GM12865 (cell line): Measurements from ENCODE around the gene HLA-DQB2.

Experiments
- DNase-seq: peaks from one replicate; pipeline ENCODE4 v3.0.0; 2010; ENCODE audit warnings: low read depth
- H3K4me3 ChIP-seq: 2 replicates; pipeline ENCODE4 v1.5.1; 2011; ENCODE audit warnings: mild to moderate bottlenecking, low read depth, low read length, control low read depth
- CTCF ChIP-seq: IDR thresholded peaks from 2 replicates; pipeline ENCODE4 v1.5.1; 2011; ENCODE audit warnings: low read length, control low read depth, low read depth, inconsistent platforms; ENCODE audit not compliant: insufficient read depth; ENCODE audit errors: missing control alignments

The HLA-DQB2 gene

DNA sequence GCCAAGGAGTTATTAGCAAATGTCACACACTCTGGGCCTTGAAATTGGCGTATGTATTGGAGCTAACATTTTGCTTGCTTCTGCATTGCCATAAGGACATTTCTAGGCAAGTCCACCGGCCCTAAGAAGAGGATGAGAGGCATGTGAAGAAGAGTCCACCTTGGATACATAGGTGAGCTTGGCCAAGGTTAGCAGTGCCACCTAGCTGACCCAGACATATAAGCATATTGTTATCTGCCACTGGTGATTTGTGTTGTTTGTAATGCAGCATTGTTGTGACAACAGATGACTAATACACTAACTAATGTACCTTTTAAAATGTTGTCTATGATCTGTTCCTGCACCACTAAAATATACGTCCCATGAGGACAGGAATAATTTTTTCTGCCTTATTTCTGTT lies 46.9 kb downstream of the HLA-DQB2 start:
- peak; percentile 15 for DNase-seq
- TF ChIP-seq CTCF: peak; percentile 7
- no peak overlapping the region for H3K4me3 ChIP-seq

DNA sequence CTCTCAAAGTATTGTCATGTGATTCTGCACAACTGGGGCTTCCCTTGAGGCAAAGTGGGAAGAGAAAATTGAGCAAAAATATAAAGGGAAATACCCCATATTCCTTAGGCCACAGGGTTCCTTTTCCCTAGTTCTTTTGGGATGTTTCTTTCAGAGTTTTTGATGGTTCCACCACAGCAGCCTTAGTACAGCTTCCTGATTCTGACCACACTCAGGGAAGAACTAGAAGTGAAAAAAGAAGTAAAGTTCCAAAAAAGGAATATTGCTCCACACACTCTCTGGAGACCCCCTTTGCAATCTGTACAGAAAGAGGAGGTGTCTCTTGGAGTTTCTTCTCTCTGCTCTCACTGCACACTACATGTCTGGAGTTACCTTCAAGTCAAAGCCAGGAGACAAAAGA lies 50.1 kb downstream of the HLA-DQB2 start:
- no peak for TF ChIP-seq CTCF
- no peak overlapping the region for H3K4me3 ChIP-seq
- no peak for DNase-seq

DNA sequence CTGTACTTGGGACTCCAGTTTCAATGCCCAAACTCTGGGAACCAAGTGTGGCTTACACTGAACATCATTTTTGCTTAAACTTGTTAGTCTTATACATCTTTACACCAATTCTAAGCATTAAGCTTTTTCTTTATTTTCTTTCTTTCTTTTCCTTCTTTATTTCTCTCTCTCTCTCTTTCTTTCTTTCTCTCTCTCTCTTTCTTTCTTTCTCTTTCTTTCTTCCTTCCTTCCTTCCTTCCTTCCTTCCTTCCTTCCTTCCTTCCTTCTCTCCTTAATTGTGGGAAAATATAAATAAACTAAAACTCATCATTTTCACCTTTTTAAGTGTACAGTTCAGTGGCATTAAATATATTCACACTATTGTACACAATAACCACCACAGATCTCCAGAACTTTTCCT lies 53.7 kb downstream of the HLA-DQB2 start:
- no peak overlapping the region for H3K4me3 ChIP-seq
- no peak for TF ChIP-seq CTCF
- no peak for DNase-seq
